HepG2 (cell line): ENCODE results near the gene KCTD14. TPM values are rescaled to one million over a fixed set of nuclear protein-coding genes. Genes with fewer than 3 reads are reported as not detected.

Experiments used
- ATAC-seq: fragments of 200-7000 bp; cut with Tn5 transposase; 3 replicates; pipeline ENCODE4 v1.9.1; 2020; ENCODE audit warnings: mild to moderate bottlenecking, moderate library complexity
- BruUV-seq: library from RNA; stranded (reverse); fragments of 400-500 nt; replicated peaks from 2 replicates; lab custom pipeline; 2021; lab: Mats Ljungman, UMichigan
- CTCF ChIA-PET: fragments of 300-600 bp; formaldehyde crosslinking; extraction: SDS; loops from one replicate; lab custom pipeline; 2021; ENCODE audit warnings: low total read pairs, inconsistent platforms, low intra/inter-chr PET ratio; lab: Yijun Ruan, JAX
- POLR2A ChIA-PET: fragments of 350-600 bp; sonication (Branson Sonifier 250); formaldehyde crosslinking; loops from one replicate; lab custom pipeline; 2020; ENCODE audit warnings: antibody characterized with exemption, inconsistent platforms; lab: Yijun Ruan, JAX
- DNase-seq: peaks from one replicate; pipeline ENCODE4 v3.0.0-alpha.2; 2015; ENCODE audit warnings: low spot score
- FAIRE-seq: peaks from 3 replicates; lab custom pipeline; 2011; peaks lifted over from hg19 to GRCh38; lab: Jason Lieb, UNC
- H2AFZ ChIP-seq: one replicate; pipeline ENCODE4 v1.6.1; 2011; ENCODE audit warnings: low read length, inconsistent platforms
- H3K27ac ChIP-seq: fragments of 300-600 bp; 3 replicates; pipeline ENCODE4 v1.8.0; 2011; ENCODE audit warnings: mixed run types, mild to moderate bottlenecking, mixed read lengths, low read length, inconsistent platforms; ENCODE audit not compliant: insufficient read depth; ENCODE audit errors: extremely low read length
- H3K27me3 ChIP-seq, 2 experiments: fragments of 200-600 bp in 1 of 2; 2 replicates in 1 of 2; 3 replicates in 1 of 2; pipeline versions ENCODE4 v1.6.0 to v1.8.0; 2011; ENCODE audit warnings: low read length in 2 of 2, mild to moderate bottlenecking in 2 of 2, moderate library complexity in 2 of 2, inconsistent platforms in 1 of 2; ENCODE audit not compliant: insufficient read depth in 2 of 2, control insufficient read depth in 1 of 2
- H3K36me3 ChIP-seq, 2 experiments: fragments of 200-600 bp in 1 of 2; replicated peaks in 1 of 2; 2 replicates in 1 of 2; 3 replicates in 1 of 2; pipeline versions ENCODE4 v1.5.1 to v1.8.0; 2011; ENCODE audit warnings: low read length in 2 of 2, inconsistent platforms in 1 of 2; ENCODE audit not compliant: insufficient read depth in 2 of 2, control insufficient read depth in 1 of 2
- H3K4me1 ChIP-seq: 2 replicates; pipeline ENCODE4 v1.5.1; 2012; ENCODE audit warnings: low read length, inconsistent platforms; ENCODE audit not compliant: insufficient read depth
- H3K4me2 ChIP-seq: 2 replicates; pipeline ENCODE4 v1.6.0; 2011; ENCODE audit warnings: low read depth, low read length, inconsistent platforms
- H3K4me3 ChIP-seq, 3 experiments: fragments of 200-600 bp in 1 of 3; sonication (generic), shearing (Covaris generic) in 1 of 3; replicated peaks in 1 of 3; 2 replicates each; pipeline ENCODE4 v1.5.1; 2011 to 2016; ENCODE audit warnings: low read length in 3 of 3, inconsistent platforms in 2 of 3, low read depth in 2 of 3, mild to moderate bottlenecking in 2 of 3, control low read depth in 1 of 3, mixed read lengths in 1 of 3; ENCODE audit not compliant: insufficient read depth in 1 of 3
- H3K79me2 ChIP-seq: one replicate; pipeline ENCODE4 v1.6.1; 2011; ENCODE audit warnings: low read length, inconsistent platforms; ENCODE audit not compliant: insufficient read depth
- H3K9ac ChIP-seq: 2 replicates; pipeline ENCODE4 v1.6.0; 2011; ENCODE audit warnings: mild to moderate bottlenecking, low read depth, low read length, inconsistent platforms; ENCODE audit not compliant: insufficient read depth
- H3K9me3 ChIP-seq: 2 replicates; pipeline ENCODE4 v1.5.1; 2012; ENCODE audit warnings: mild to moderate bottlenecking, low read length
- H4K20me1 ChIP-seq: 2 replicates; pipeline ENCODE4 v1.6.0; 2011; ENCODE audit warnings: inconsistent platforms, mild to moderate bottlenecking, low read length, moderate library complexity; ENCODE audit not compliant: insufficient read depth
- ARNTL ChIP-seq: sonication (generic); formaldehyde crosslinking; IDR thresholded peaks from 2 replicates; pipeline ENCODE4 v1.4.0; 2020; ENCODE audit warnings: mild to moderate bottlenecking, missing genetic modification reagents
- ASH2L ChIP-seq: fragments of 300-600, 200-600 bp; sonication (generic); IDR thresholded peaks from 2 replicates; pipeline ENCODE4 v1.7.0; 2017; ENCODE audit warnings: low read depth, mild to moderate bottlenecking, moderate library complexity, mixed read lengths, low read length; ENCODE audit not compliant: insufficient read length
- CEBPG ChIP-seq: IDR thresholded peaks from 2 replicates; pipeline ENCODE4 v1.6.1; 2016
- DDIT3 ChIP-seq: sonication (generic); formaldehyde crosslinking; IDR thresholded peaks from 2 replicates; pipeline ENCODE4 v1.4.0; 2020; ENCODE audit warnings: mild to moderate bottlenecking, missing genetic modification reagents
- FOXP1 ChIP-seq, 2 experiments: fragments of 450-650 bp in 1 of 2; IDR thresholded peaks; 2 replicates each; pipeline ENCODE4 v1.6.1; 2017 to 2018; ENCODE audit warnings: antibody characterized with exemption in 1 of 2
- HNF4G ChIP-seq, 2 experiments: sonication (generic) in 1 of 2; formaldehyde crosslinking in 1 of 2; IDR thresholded peaks; 2 replicates each; pipeline versions ENCODE4 v1.4.0 to v1.6.1; 2011 to 2020; ENCODE audit warnings: borderline replicate concordance in 2 of 2, low read depth in 2 of 2, mild to moderate bottlenecking in 2 of 2, low read length in 1 of 2, missing genetic modification reagents in 1 of 2, moderate library complexity in 1 of 2
- HNRNPUL1 ChIP-seq: fragments of 200-400 bp; formaldehyde crosslinking; IDR thresholded peaks from 2 replicates; pipeline ENCODE4 v1.6.1; 2017; ENCODE audit warnings: low read depth, mild to moderate bottlenecking, low read length, moderate library complexity
- SMC3 ChIP-seq: IDR thresholded peaks from 2 replicates; pipeline ENCODE4 v1.6.1; 2011; ENCODE audit warnings: low read length, improper control_type of control experiment
- TEAD2 ChIP-seq: sonication (generic); formaldehyde crosslinking; IDR thresholded peaks from 2 replicates; pipeline ENCODE4 v1.9.0; 2021; ENCODE audit warnings: missing genetic modification reagents
- TGIF2 ChIP-seq: IDR thresholded peaks from 2 replicates; pipeline ENCODE4 v1.6.1; 2016; ENCODE audit warnings: control low read depth, missing compliant biosample characterization
- YEATS4 ChIP-seq: sonication (generic); formaldehyde crosslinking; IDR thresholded peaks from 2 replicates; pipeline ENCODE4 v1.4.0; 2020; ENCODE audit warnings: missing genetic modification reagents, borderline replicate concordance
- ZBTB7A ChIP-seq: sonication (generic); formaldehyde crosslinking; IDR thresholded peaks from 2 replicates; pipeline ENCODE4 v1.8.0; 2022; ENCODE audit warnings: mild to moderate bottlenecking, missing genetic modification reagents
- ZBTB7B ChIP-seq: sonication (generic); formaldehyde crosslinking; IDR thresholded peaks from 2 replicates; pipeline ENCODE4 v1.4.0; 2020; ENCODE audit warnings: missing genetic modification reagents
- ZNF180 ChIP-seq: sonication (generic); formaldehyde crosslinking; IDR thresholded peaks from 2 replicates; pipeline ENCODE4 v1.4.0; 2020; ENCODE audit warnings: low read depth, missing genetic modification reagents, borderline replicate concordance
- ZNF567 ChIP-seq: sonication (generic); formaldehyde crosslinking; IDR thresholded peaks from 2 replicates; pipeline ENCODE4 v1.8.1; 2023; ENCODE audit warnings: mild to moderate bottlenecking, missing genetic modification reagents, borderline replicate concordance
- WGBS: methylation state at CpG from one replicate; pipeline ENCODE4 v1.1.6; 2017; ENCODE audit warnings: low lambda C conversion rate; 5-methylcytosine and 5-hydroxymethylcytosine counted together
- in situ Hi-C: cut with HindIII; loops from 2 replicates; pipeline ENCODE4 v1.10.0; 2017; ENCODE audit warnings: low pct_unique_long_range_greater_than_20kb; ENCODE audit not compliant: extremely low pct_ligation_motif_present
- intact Hi-C: fragments of 100-400 bp; cut with micrococcal nuclease; formaldehyde crosslinking; loops from one replicate; pipeline ENCODE4 v1.10.0; 2022; ENCODE audit not compliant: unreplicated experiment
- polyA plus RNA-seq, 8 experiments: library from polyadenylated mRNA; depleted of rRNA in 3 of 8; stranded (reverse) in 7 of 8; unstranded in 1 of 8; fragments of >200 nt; fragmentation: Illumina TruSeq in 4 of 8; extraction: Trizol in 4 of 8; gene quantifications; 2 replicates each; pipeline versions ENCODE4 v1.2.1 to v1.2.3, GENCODE V29; 2011 to 2016; ENCODE audit warnings: low read depth in 4 of 8, missing spikeins in 1 of 8, mixed read lengths in 1 of 8; ENCODE audit not compliant: insufficient read depth in 1 of 8
- total RNA-seq, 5 experiments: library from RNA; depleted of rRNA; stranded (reverse); fragments of >200 nt; fragmentation: Illumina TruSeq; extraction: Trizol; gene quantifications; 2 replicates each; pipeline ENCODE4 v1.2.3, GENCODE V29; 2016; ENCODE audit warnings: low read depth in 1 of 5
- TF ChIP-seq, protein P1 (sequence below): sonication (generic); formaldehyde crosslinking; IDR thresholded peaks from 2 replicates; pipeline ENCODE4 v1.4.0; 2020; ENCODE audit warnings: missing genetic modification reagents
- TF ChIP-seq, protein P2 (sequence below): sonication (generic); formaldehyde crosslinking; IDR thresholded peaks from 2 replicates; pipeline ENCODE4 v1.4.0; 2020; ENCODE audit warnings: missing genetic modification reagents, low read depth, mild to moderate bottlenecking, borderline replicate concordance
- TF ChIP-seq, protein P3 (sequence below): IDR thresholded peaks from 2 replicates; pipeline ENCODE4 v1.6.1; 2016; ENCODE audit warnings: control low read depth

Gene KCTD14
- total and polyA plus RNA-seq, 2 of the 13 experiments (the other 11 are each of a cell fraction or from before 2014, with no cell fraction given) = 10.3 to 15.6 TPM

DNA sequence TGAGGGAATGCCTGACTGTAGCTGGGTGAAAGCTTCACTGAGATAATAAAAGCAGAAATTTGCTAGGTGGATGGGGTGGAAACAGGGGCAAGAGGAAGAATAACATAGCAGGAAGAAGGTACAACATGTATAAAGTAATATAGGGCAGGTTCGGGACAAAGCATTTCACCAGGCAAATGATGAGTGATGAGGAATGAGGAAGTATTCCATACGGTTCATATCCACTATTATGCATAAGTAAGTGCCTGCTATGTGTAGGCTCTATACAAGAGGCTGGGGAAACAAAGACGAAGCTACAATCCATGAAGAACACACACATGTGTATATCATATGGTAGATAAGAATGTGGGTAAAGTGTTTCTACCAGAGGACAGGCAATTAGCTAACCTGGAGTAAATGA lies 48.6 kb upstream of the KCTD14 start:
- in situ Hi-C loops (no loop called here), intact Hi-C loops (no loop called here)
- H3K4me3 ChIP-seq = no peak overlapping the region
- H4K20me1 ChIP-seq = peaks cover 22% of the 10 kb centered on the region
- peaks cover 62% of the 10 kb centered on the region for H3K79me2 ChIP-seq
- H3K4me2 ChIP-seq = no peak overlapping the region
- peaks cover 12 to 62% of the 10 kb centered on the region in 2 experiments for H3K36me3 ChIP-seq
- BruUV-seq = no TSS peak
- TF ChIP-seq TGIF2 (no peak), FOXP1 (IDR thresholded peaks at IDR 0.05) (no peak), FOXP1 (CRISPR knock-in tag; IDR thresholded peaks at IDR 0.05) (no peak), YEATS4 (CRISPR knock-in tag) (no peak), ZBTB7A (CRISPR knock-in tag) (no peak), ARNTL (CRISPR knock-in tag) (no peak), ZNF567 (CRISPR knock-in tag) (no peak), ASH2L (no peak), SMC3 (no peak), HNF4G (IDR thresholded peaks at IDR 0.05; ENCODE audit: borderline replicate concordance, low read depth, low read length) (no peak), HNF4G (CRISPR knock-in tag; IDR thresholded peaks at IDR 0.05; ENCODE audit: borderline replicate concordance, low read depth) (no peak), CEBPG (CRISPR knock-in tag) (no peak), TEAD2 (no peak), ZNF180 (CRISPR knock-in tag) (no peak), HNRNPUL1 (no peak), ZBTB7B (CRISPR knock-in tag) (no peak), DDIT3 (CRISPR knock-in tag) (no peak)
- TF ChIP-seq, protein P1, sequence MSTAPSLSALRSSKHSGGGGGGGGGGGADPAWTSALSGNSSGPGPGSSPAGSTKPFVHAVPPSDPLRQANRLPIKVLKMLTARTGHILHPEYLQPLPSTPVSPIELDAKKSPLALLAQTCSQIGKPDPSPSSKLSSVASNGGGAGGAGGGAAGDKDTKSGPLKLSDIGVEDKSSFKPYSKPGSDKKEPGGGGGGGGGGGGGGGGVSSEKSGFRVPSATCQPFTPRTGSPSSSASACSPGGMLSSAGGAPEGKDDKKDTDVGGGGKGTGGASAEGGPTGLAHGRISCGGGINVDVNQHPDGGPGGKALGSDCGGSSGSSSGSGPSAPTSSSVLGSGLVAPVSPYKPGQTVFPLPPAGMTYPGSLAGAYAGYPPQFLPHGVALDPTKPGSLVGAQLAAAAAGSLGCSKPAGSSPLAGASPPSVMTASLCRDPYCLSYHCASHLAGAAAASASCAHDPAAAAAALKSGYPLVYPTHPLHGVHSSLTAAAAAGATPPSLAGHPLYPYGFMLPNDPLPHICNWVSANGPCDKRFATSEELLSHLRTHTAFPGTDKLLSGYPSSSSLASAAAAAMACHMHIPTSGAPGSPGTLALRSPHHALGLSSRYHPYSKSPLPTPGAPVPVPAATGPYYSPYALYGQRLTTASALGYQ (CRISPR knock-in tag) = no peak
- TF ChIP-seq, protein P2, sequence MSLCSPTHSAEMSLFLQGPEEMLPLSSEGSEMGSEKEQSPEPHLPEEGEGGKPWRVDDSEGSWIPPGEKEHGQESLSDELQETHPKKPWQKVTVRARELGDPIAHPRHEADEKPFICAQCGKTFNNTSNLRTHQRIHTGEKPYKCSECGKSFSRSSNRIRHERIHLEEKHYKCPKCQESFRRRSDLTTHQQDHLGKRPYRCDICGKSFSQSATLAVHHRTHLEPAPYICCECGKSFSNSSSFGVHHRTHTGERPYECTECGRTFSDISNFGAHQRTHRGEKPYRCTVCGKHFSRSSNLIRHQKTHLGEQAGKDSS = no peak
- TF ChIP-seq, protein P3, sequence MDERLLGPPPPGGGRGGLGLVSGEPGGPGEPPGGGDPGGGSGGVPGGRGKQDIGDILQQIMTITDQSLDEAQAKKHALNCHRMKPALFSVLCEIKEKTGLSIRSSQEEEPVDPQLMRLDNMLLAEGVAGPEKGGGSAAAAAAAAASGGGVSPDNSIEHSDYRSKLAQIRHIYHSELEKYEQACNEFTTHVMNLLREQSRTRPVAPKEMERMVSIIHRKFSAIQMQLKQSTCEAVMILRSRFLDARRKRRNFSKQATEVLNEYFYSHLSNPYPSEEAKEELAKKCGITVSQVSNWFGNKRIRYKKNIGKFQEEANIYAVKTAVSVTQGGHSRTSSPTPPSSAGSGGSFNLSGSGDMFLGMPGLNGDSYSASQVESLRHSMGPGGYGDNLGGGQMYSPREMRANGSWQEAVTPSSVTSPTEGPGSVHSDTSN (CRISPR knock-in tag) = no peak
- H3K27me3 ChIP-seq = no peaks in the 10 kb centered on the region
- peaks cover 47% of the 10 kb centered on the region for H3K4me1 ChIP-seq
- ATAC-seq (no peak), DNase-seq (no peak), FAIRE-seq (no peak)
- H3K9me3 ChIP-seq = no peaks in the 10 kb centered on the region
- H3K9ac ChIP-seq = no peak overlapping the region
- H3K27ac ChIP-seq = no peak overlapping the region
- no peak overlapping the region for H2AFZ ChIP-seq
- CTCF ChIA-PET = no interaction called here
- 94% methylated on average over 3 of the region's 3 CpGs for WGBS
- POLR2A ChIA-PET = interaction anchor here (0.8 to 2.1 kb wide), 2 partner anchors 9 to 11 kb away, joined by 5 to 6 read pairs; no protein-coding TSS in a partner anchor
